GM18868 (cell line): Measurements from ENCODE around the gene PFDN5.
A peak's percentile ranks its signal among the peaks of the same experiment; 100 is the strongest.

Source experiments
- ATAC-seq: cut with Tn5 transposase; IDR thresholded peaks from one replicate; pipeline ENCODE4 v1.9.1; 2021; ENCODE audit warnings: mild to moderate bottlenecking, moderate library complexity; ENCODE audit not compliant: unreplicated experiment

Gene PFDN5

GRCh38 chr12:53295070-53295890 lies at the start of gene PFDN5:
Gene PFDN5, plus strand, starts transcription at chr12:53295542. Its CDS starts 26 bp downstream, at chr12:53295568.
- peak; percentile 86 for ATAC-seq

- ATAC-seq, result peak; percentile 74
Measured at GRCh38 chr12:53251477-53252348, 43.6 kb upstream of the PFDN5 start.

GRCh38 chr12:53252349-53252916 lies 42.9 kb upstream of the PFDN5 start:
- no peak for ATAC-seq

- no peak for ATAC-seq
Measured at GRCh38 chr12:53253298-53253697, 42.0 kb upstream of the PFDN5 start.

- ATAC-seq, result no peak
Measured at GRCh38 chr12:53254816-53255545, 40.4 kb upstream of the PFDN5 start.

- ATAC-seq, result peak; percentile 58
Measured at GRCh38 chr12:53255996-53256395, 39.3 kb upstream of the PFDN5 start.

GRCh38 chr12:53258541-53259539 lies 36.5 kb upstream of the PFDN5 start:
- no peak for ATAC-seq

- ATAC-seq, result no peak
Measured at GRCh38 chr12:53259891-53260290, 35.5 kb upstream of the PFDN5 start.

GRCh38 chr12:53265783-53266182 lies 29.6 kb upstream of the PFDN5 start:
- ATAC-seq, result no peak

- peak; percentile 24 for ATAC-seq
Measured at GRCh38 chr12:53267306-53267998, 27.9 kb upstream of the PFDN5 start.

GRCh38 chr12:53267999-53268629 lies 27.2 kb upstream of the PFDN5 start, which contains the start of gene ESPL1:
Gene ESPL1, plus strand, starts transcription at chr12:53268299. Its CDS starts 468 bp downstream, at chr12:53268767.
- ATAC-seq, result peak; percentile 75

- ATAC-seq, result no peak
Measured at GRCh38 chr12:53268630-53269562, 26.4 kb upstream of the PFDN5 start.

GRCh38 chr12:53274445-53274844 lies 20.9 kb upstream of the PFDN5 start:
- no peak for ATAC-seq

GRCh38 chr12:53276511-53276910 lies 18.8 kb upstream of the PFDN5 start:
- ATAC-seq, result no peak

- no peak for ATAC-seq
Measured at GRCh38 chr12:53277981-53278380, 17.4 kb upstream of the PFDN5 start.

GRCh38 chr12:53279283-53279869 lies 16.0 kb upstream of the PFDN5 start:
- no peak for ATAC-seq
